DOHH2 (cell line): ENCODE data around the gene MUC5B.

ENCODE experiments used
- H3F3A ChIP-seq: fragments of 200-600 bp; sonication (generic), shearing (Covaris generic); 2 replicates; pipeline ENCODE4 v1.6.0; 2016; ENCODE audit warnings: antibody characterized with exemption, mild to moderate bottlenecking; ENCODE audit not compliant: control insufficient read depth, insufficient read depth
- H3K27ac ChIP-seq: fragments of 200-600 bp; sonication (generic); 2 replicates; pipeline ENCODE4 v1.5.1; 2014; ENCODE audit warnings: low read depth, mild to moderate bottlenecking, low read length, moderate library complexity
- H3K27me3 ChIP-seq: fragments of 200-600 bp; sonication (generic); 2 replicates; pipeline ENCODE4 v1.6.1; 2014; ENCODE audit warnings: mild to moderate bottlenecking, low read length, mixed read lengths; ENCODE audit not compliant: control insufficient read depth
- H3K36me3 ChIP-seq: fragments of 200-600 bp; sonication (generic); 2 replicates; pipeline ENCODE4 v1.6.1; 2014; ENCODE audit warnings: mild to moderate bottlenecking, low read length, moderate library complexity, mixed read lengths; ENCODE audit not compliant: control insufficient read depth
- H3K4me1 ChIP-seq: fragments of 200-600 bp; sonication (generic); 2 replicates; pipeline ENCODE4 v1.6.1; 2014; ENCODE audit warnings: mild to moderate bottlenecking, low read length, mixed read lengths; ENCODE audit not compliant: control insufficient read depth
- H3K4me2 ChIP-seq: fragments of 200-600 bp; sonication (generic); 2 replicates; pipeline ENCODE4 v1.6.0; 2014; ENCODE audit warnings: mild to moderate bottlenecking, low read length, moderate library complexity
- H3K4me3 ChIP-seq: fragments of 200-600 bp; sonication (generic); 2 replicates; pipeline ENCODE4 v1.5.1; 2014; ENCODE audit warnings: mild to moderate bottlenecking, low read length, mixed read lengths
- H3K79me2 ChIP-seq: fragments of 200-600 bp; sonication (generic); 2 replicates; pipeline ENCODE4 v1.6.1; 2014; ENCODE audit warnings: mild to moderate bottlenecking, low read length, mixed read lengths; ENCODE audit not compliant: control insufficient read depth
- H3K9me2 ChIP-seq: fragments of 200-600 bp; sonication (generic); replicated peaks from 2 replicates; pipeline ENCODE4 v1.6.1; 2014; ENCODE audit warnings: mild to moderate bottlenecking, low read length, mixed read lengths; ENCODE audit not compliant: control insufficient read depth
- H3K9me3 ChIP-seq: fragments of 200-600 bp; sonication (generic); 2 replicates; pipeline ENCODE4 v1.6.1; 2014; ENCODE audit warnings: antibody characterized with exemption, low read length, mixed read lengths; ENCODE audit not compliant: control insufficient read depth, insufficient read depth
- H4K20me1 ChIP-seq: fragments of 200-600 bp; sonication (generic); 2 replicates; pipeline ENCODE4 v1.6.0; 2014; ENCODE audit warnings: low read depth, mild to moderate bottlenecking, antibody characterized with exemption, low read length, moderate library complexity; ENCODE audit not compliant: control insufficient read depth, insufficient read depth
- CTCF ChIP-seq: fragments of 200-600 bp; sonication (generic); IDR thresholded peaks from one replicate; pipeline ENCODE4 v1.5.1; 2014; ENCODE audit warnings: antibody characterized with exemption, mild to moderate bottlenecking, low read depth, low read length; ENCODE audit not compliant: poor library complexity, severe bottlenecking
- EZH2phosphoT487 ChIP-seq: fragments of 200-600 bp; sonication (generic); IDR thresholded peaks from 2 replicates; pipeline ENCODE4 v1.6.1; 2017; ENCODE audit warnings: borderline replicate concordance, mild to moderate bottlenecking, antibody characterized with exemption, low read length, moderate library complexity, mixed read lengths

Gene MUC5B

GRCh38 chr11:1307998-1308742, 85.3 kb downstream of the MUC5B start:
- no peaks in the 10 kb centered on the region for H3K36me3 ChIP-seq
- H3K27me3 ChIP-seq: no peaks in the 10 kb centered on the region
- peaks cover 16% of the 10 kb centered on the region for H3K79me2 ChIP-seq
- peaks cover 10% of the 10 kb centered on the region for H3F3A ChIP-seq
- no peak for TF ChIP-seq EZH2phosphoT487
- peaks cover 11% of the 10 kb centered on the region for H3K9me3 ChIP-seq
- H3K4me2 ChIP-seq: peak overlapping the region; percentile 84
- peaks cover 41% of the 10 kb centered on the region for H3K4me1 ChIP-seq
- peak overlapping the region; percentile 74 for H3K4me3 ChIP-seq
- no peaks in the 10 kb centered on the region for H3K9me2 ChIP-seq
- H3K27ac ChIP-seq: no peak overlapping the region
- H4K20me1 ChIP-seq: no peaks in the 10 kb centered on the region

GRCh38 chr11:1308743-1309497, 86.1 kb downstream of the MUC5B start:
- no peak for TF ChIP-seq EZH2phosphoT487
- TF ChIP-seq CTCF: no peak
- Histone ChIP-seq H3K79me2 (peaks cover 16% of the 10 kb centered on the region), H3K36me3 (no peaks in the 10 kb centered on the region), H3K4me1 (peaks cover 41% of the 10 kb centered on the region), H3F3A (peaks cover 10% of the 10 kb centered on the region), H3K9me3 (peaks cover 11% of the 10 kb centered on the region), H3K4me2 (peak overlapping the region; percentile 84), H3K4me3 (peak overlapping the region; percentile 74), H4K20me1 (no peaks in the 10 kb centered on the region), H3K9me2 (no peaks in the 10 kb centered on the region), H3K27me3 (no peaks in the 10 kb centered on the region), H3K27ac (no peak overlapping the region)

- H3K4me2 ChIP-seq: peak within 1 kb of the TSS; percentile 84
- no peak for TF ChIP-seq EZH2phosphoT487
- no peak for TF ChIP-seq CTCF
- H3K79me2 ChIP-seq: peaks cover 16% of the 10 kb centered on the region
- peaks cover 11% of the 10 kb centered on the region for H3K9me3 ChIP-seq
- H3K4me1 ChIP-seq: peaks cover 41% of the 10 kb centered on the region
- no peaks in the 10 kb centered on the region for H3K9me2 ChIP-seq
- H3F3A ChIP-seq: peaks cover 9% of the 10 kb centered on the region
- H3K27me3 ChIP-seq: no peaks in the 10 kb centered on the region
- H4K20me1 ChIP-seq: no peaks in the 10 kb centered on the region
- H3K27ac ChIP-seq: peak within 1 kb of the TSS; percentile 54
- no peaks in the 10 kb centered on the region for H3K36me3 ChIP-seq
- peak within 1 kb of the TSS; percentile 74 for H3K4me3 ChIP-seq
Measured at GRCh38 chr11:1309498-1310317, 86.8 kb downstream of the MUC5B start, which contains the start of gene TOLLIP. Gene TOLLIP (minus strand): TSS chr11:1309632. CDS start chr11:1309498, 134 bp downstream.
